ENCODE measurements around the gene PCDH7.

PCDH7 gene

GRCh38 chr4:30721185-30722091 lies 1.3 kb downstream of the PCDH7 start:
- Histone ChIP-seq H4K20me1 (ENCODE audit: insufficient read depth, low read length) (no peaks in the 10 kb centered on the region), H2AFZ (ENCODE audit: low read depth, low read length) (no peak overlapping the region), H3K79me2 (ENCODE audit: low read length) (no peaks in the 10 kb centered on the region), H3K4me1 (ENCODE audit: low read length) (no peaks in the 10 kb centered on the region), H3K4me2 (ENCODE audit: low read length) (no peak overlapping the region), H3K9me3 (ENCODE audit: insufficient read depth, low read length) (no peaks in the 10 kb centered on the region; the same call in 1 of the 2 replicates), H3K9ac (ENCODE audit: low read length) (no peak overlapping the region), H3K4me3 (ENCODE audit: low read length) (no peak overlapping the region), H3K27me3 (ENCODE audit: low read depth, low read length) (no peaks in the 10 kb centered on the region), H3K36me3 (replicated peaks; ENCODE audit: low read depth, low read length) (no peaks in the 10 kb centered on the region), H3K27ac (ENCODE audit: low read length) (no peak overlapping the region)
- TF ChIP-seq EZH2phosphoT487 (IDR thresholded peaks at IDR 0.05; ENCODE audit: low read depth) (no peak), CTCF (IDR thresholded peaks at IDR 0.05; ENCODE audit: low read depth, low read length) (no peak)

DNA sequence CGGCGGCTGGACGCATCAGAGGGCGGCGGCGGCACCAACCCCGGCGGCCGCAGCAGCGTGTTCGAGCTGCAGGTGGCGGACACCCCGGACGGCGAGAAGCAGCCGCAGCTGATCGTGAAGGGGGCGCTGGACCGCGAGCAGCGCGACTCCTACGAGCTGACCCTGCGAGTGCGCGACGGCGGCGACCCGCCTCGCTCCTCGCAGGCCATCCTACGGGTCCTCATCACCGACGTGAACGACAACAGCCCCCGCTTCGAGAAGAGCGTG lies 1.9 kb downstream of the PCDH7 start:
- H3K9ac ChIP-seq (ENCODE audit: low read length) = no peak overlapping the region
- no peaks in the 10 kb centered on the region for H3K27me3 ChIP-seq (ENCODE audit: low read depth, low read length)
- H3K27ac ChIP-seq (ENCODE audit: low read length) = no peak overlapping the region
- no peak overlapping the region for H3K4me2 ChIP-seq (ENCODE audit: low read length)
- no peak overlapping the region for H2AFZ ChIP-seq (ENCODE audit: low read depth, low read length)
- no peaks in the 10 kb centered on the region for H3K4me1 ChIP-seq (ENCODE audit: low read length)
- TF ChIP-seq CTCF (IDR thresholded peaks at IDR 0.05; ENCODE audit: low read depth, low read length) (no peak), EZH2phosphoT487 (IDR thresholded peaks at IDR 0.05; ENCODE audit: low read depth) (no peak)
- no peaks in the 10 kb centered on the region for H3K36me3 ChIP-seq (replicated peaks; ENCODE audit: low read depth, low read length)
- no peaks in the 10 kb centered on the region; the same call in 1 of the 2 replicates for H3K9me3 ChIP-seq (ENCODE audit: insufficient read depth, low read length)
- H3K4me3 ChIP-seq (ENCODE audit: low read length) = no peak overlapping the region
- H3K79me2 ChIP-seq (ENCODE audit: low read length) = no peaks in the 10 kb centered on the region
- H4K20me1 ChIP-seq (ENCODE audit: insufficient read depth, low read length) = no peaks in the 10 kb centered on the region

GRCh38 chr4:30722359-30723200 lies 2.4 kb downstream of the PCDH7 start:
- Histone ChIP-seq H3K4me2 (ENCODE audit: low read length) (no peak overlapping the region), H3K9me3 (ENCODE audit: insufficient read depth, low read length) (no peaks in the 10 kb centered on the region; the same call in 1 of the 2 replicates), H3K4me3 (ENCODE audit: low read length) (no peak overlapping the region), H3K27ac (ENCODE audit: low read length) (no peak overlapping the region), H3K4me1 (ENCODE audit: low read length) (no peaks in the 10 kb centered on the region), H4K20me1 (ENCODE audit: insufficient read depth, low read length) (no peaks in the 10 kb centered on the region), H2AFZ (ENCODE audit: low read depth, low read length) (no peak overlapping the region), H3K27me3 (ENCODE audit: low read depth, low read length) (no peaks in the 10 kb centered on the region), H3K36me3 (replicated peaks; ENCODE audit: low read depth, low read length) (no peaks in the 10 kb centered on the region), H3K9ac (ENCODE audit: low read length) (no peak overlapping the region), H3K79me2 (ENCODE audit: low read length) (no peaks in the 10 kb centered on the region)
- TF ChIP-seq EZH2phosphoT487 (IDR thresholded peaks at IDR 0.05; ENCODE audit: low read depth) = no peak
- no peak for TF ChIP-seq CTCF (IDR thresholded peaks at IDR 0.05; ENCODE audit: low read depth, low read length)

All from OCI-LY3 (cell line).